NT2/D1 (cell line): ENCODE data around the gene KIRREL2.

Experiments
- SUZ12 ChIP-seq: IDR thresholded peaks from 2 replicates; pipeline ENCODE4 v1.6.1; 2011; ENCODE audit not compliant: insufficient read length, insufficient read depth; ENCODE audit errors: extremely low read depth
- ZNF274 ChIP-seq: IDR thresholded peaks from 2 replicates; pipeline ENCODE4 v1.6.1; 2011; ENCODE audit warnings: mild to moderate bottlenecking, low read depth, low read length

DNA sequence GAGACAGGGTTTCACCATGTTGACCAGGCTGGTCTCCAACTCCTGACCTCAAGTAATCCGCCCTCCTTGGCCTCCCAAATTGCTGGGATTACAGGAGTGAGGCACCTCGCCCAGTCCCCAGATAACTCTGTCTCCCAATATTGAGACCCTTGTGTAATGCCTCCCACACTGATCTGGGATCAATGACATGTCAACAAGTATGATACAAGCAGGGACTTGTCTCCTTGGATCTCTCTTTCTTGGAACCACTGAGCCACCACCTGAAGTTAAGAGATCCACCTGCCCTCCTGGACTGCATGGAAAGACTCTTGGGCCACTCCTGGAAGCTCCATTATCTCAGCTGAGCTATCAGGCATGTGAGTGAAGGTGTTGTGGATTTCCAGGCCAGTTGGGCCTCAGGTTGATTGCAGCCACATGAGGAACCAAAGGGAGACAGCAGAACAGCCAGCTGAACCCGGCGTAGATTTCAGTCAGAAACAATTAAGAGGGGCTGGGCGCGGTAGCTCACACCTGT, 28.6 kb downstream of the KIRREL2 start:
- no peak for TF ChIP-seq SUZ12
- no peak for TF ChIP-seq ZNF274
